ENCODE measurements around the gene ZNF254. TPM values are rescaled to one million over a fixed set of nuclear protein-coding genes. Genes with fewer than 3 reads are reported as not detected.
A peak's percentile ranks its signal among the peaks of the same experiment; 100 is the strongest.

ZNF254 gene
- total and polyA plus RNA-seq, 9 of the 15 experiments (the other 6 are each of a cell fraction or from before 2014, with no cell fraction given): 10.7 to 22.1 (median 14.2) TPM

- H3K79me2 ChIP-seq (ENCODE audit: control insufficient read depth, insufficient read depth, low read length): no peaks in the 10 kb centered on the region; the same call in 2 of the 3 replicates
- H3K9ac ChIP-seq (ENCODE audit: insufficient read depth in 1 of 2, low read depth in 2 of 2, low read length in 2 of 2): no peak overlapping the region
- no peak overlapping the region for H3K4me3 ChIP-seq
- no peak overlapping the region for H3K4me2 ChIP-seq (ENCODE audit: insufficient read depth, low read length)
- H3K4me1 ChIP-seq (replicated peaks in 1 of 2; ENCODE audit: control insufficient read depth in 2 of 2, insufficient read depth in 2 of 2, low read length in 2 of 2): no peaks in the 10 kb centered on the region
- 19% methylated on average over 3 of the region's 3 CpGs for WGBS (ENCODE audit: insufficient coverage, low coverage, missing lambda C conversion rate)
- DNase-seq (ENCODE audit: extremely low read depth in 1 of 4, low spot score in 3 of 4) (peak in 2 of 4 experiments; percentile 3 to 9), FAIRE-seq (no peak), ATAC-seq (no peak)
- H3K9me1 ChIP-seq (ENCODE audit: control insufficient read depth, insufficient read depth, low read length): no peaks in the 10 kb centered on the region
- CTCF ChIA-PET (ENCODE audit: low intra/inter-chr PET ratio): no interaction called here
- H3K27ac ChIP-seq (ENCODE audit: extremely low read depth, low read depth, low read length): no peak overlapping the region
- no peak overlapping the region for H2AFZ ChIP-seq (ENCODE audit: low read depth, low read length)
- intact Hi-C loops (cut with micrococcal nuclease): no loop called here
- POLR2A ChIA-PET: no interaction called here
- no TSS peak for BruUV-seq (replicated peaks)
- no peaks in the 10 kb centered on the region for H3K36me3 ChIP-seq (ENCODE audit: control insufficient read depth, insufficient read depth, low read length)
- in situ Hi-C loops (cut with MboI): no loop called here
- H4K20me1 ChIP-seq (replicated peaks; ENCODE audit: control insufficient read depth, insufficient read depth, low read length): no peaks in the 10 kb centered on the region
- H3K27me3 ChIP-seq (ENCODE audit: control insufficient read depth in 2 of 2, insufficient read depth in 2 of 2, low read length in 2 of 2): no peaks in the 10 kb centered on the region
- H3K9me3 ChIP-seq (replicated peaks; ENCODE audit: control insufficient read depth, insufficient read depth, low read depth, low read length): no peaks in the 10 kb centered on the region
- TF ChIP-seq NFYB (IDR thresholded peaks at IDR 0.05; ENCODE audit: extremely low read depth, insufficient read length): no peak
- peak; percentile 15; the same call in 1 of the 2 replicates for TF ChIP-seq CEBPB (tag; IDR thresholded peaks at IDR 0.05)
- no peak for TF ChIP-seq ZNF57 (CRISPR knock-in tag; IDR thresholded peaks at IDR 0.05)
- no peak for TF ChIP-seq GATAD2B (IDR thresholded peaks at IDR 0.05; ENCODE audit: borderline replicate concordance)
- TF ChIP-seq ZBTB1 (CRISPR knock-in tag; IDR thresholded peaks at IDR 0.05; ENCODE audit: borderline replicate concordance, low read depth): no peak
- TF ChIP-seq ID3 (CRISPR knock-in tag; IDR thresholded peaks at IDR 0.05): no peak
- no peak for TF ChIP-seq ID3 (tag; IDR thresholded peaks at IDR 0.05)
- no peak for TF ChIP-seq ZNF277 (CRISPR knock-in tag; IDR thresholded peaks at IDR 0.05; ENCODE audit: borderline replicate concordance)
- TF ChIP-seq TFAP4 (CRISPR knock-in tag; IDR thresholded peaks at IDR 0.05; ENCODE audit: borderline replicate concordance): no peak
- no peak for TF ChIP-seq ZKSCAN1 (IDR thresholded peaks at IDR 0.05; ENCODE audit: low read depth, low read length)
- TF ChIP-seq MNT (conservative IDR thresholded peaks at IDR 0.05): no peak
- peak; percentile 68; the same call in 1 of the 2 replicates for TF ChIP-seq DMBX1 (CRISPR knock-in tag; IDR thresholded peaks at IDR 0.05; ENCODE audit: borderline replicate concordance)
- TF ChIP-seq IRF1 (CRISPR knock-in tag; IDR thresholded peaks at IDR 0.05; ENCODE audit: borderline replicate concordance): no peak
- TF ChIP-seq NFIC (IDR thresholded peaks at IDR 0.05): peak; percentile 43; the same call in 1 of the 2 replicates
- TF ChIP-seq GATAD2A (IDR thresholded peaks at IDR 0.05): no peak
- no peak for TF ChIP-seq FOXP4 (CRISPR knock-in tag; IDR thresholded peaks at IDR 0.05; ENCODE audit: borderline replicate concordance)
Observed at GRCh38 chr19:24140099-24140498, 53.1 kb downstream of the ZNF254 start.

Measured in K562 (cell line).